H1 (cell line): Measurements from ENCODE around the gene FMNL1. TPM values are rescaled to one million over a fixed set of nuclear protein-coding genes. Genes with fewer than 3 reads are reported as not detected.

ENCODE experiments used
- CTCF ChIA-PET: fragments of 300-600 bp; sonication (Branson Sonifier 250); formaldehyde crosslinking; loops from one replicate; lab custom pipeline; 2021; ENCODE audit not compliant: partially characterized antibody; lab: Charles Lee
- POLR2A ChIA-PET: fragments of 300-600 bp; sonication (Branson Sonifier 250); formaldehyde crosslinking; loops from one replicate; lab custom pipeline; 2021; ENCODE audit warnings: inconsistent platforms; ENCODE audit not compliant: partially characterized antibody; lab: Charles Lee
- DNase-seq, 2 experiments: peaks; one replicate each; pipeline versions ENCODE4 v3.0.0 to v3.0.0-alpha.2; 2010 to 2022; ENCODE audit warnings: low spot score in 2 of 2, low read depth in 1 of 2, mixed read lengths in 1 of 2
- FAIRE-seq: peaks from 2 replicates; lab custom pipeline; 2011; peaks lifted over from hg19 to GRCh38; lab: Jason Lieb, UNC
- H2AFZ ChIP-seq: 2 replicates; pipeline ENCODE4 v1.8.1; 2012; ENCODE audit warnings: low read length, inconsistent platforms
- H2AK5ac ChIP-seq: 2 replicates; pipeline ENCODE4 v1.6.1; 2013; ENCODE audit warnings: low read depth, low read length
- H2BK120ac ChIP-seq: replicated peaks from 2 replicates; pipeline ENCODE3; 2013; ENCODE audit warnings: low read depth, low read length, inconsistent platforms
- H2BK12ac ChIP-seq: 2 replicates; pipeline ENCODE4 v1.6.1; 2013; ENCODE audit warnings: low read depth, low read length
- H2BK15ac ChIP-seq: 2 replicates; pipeline ENCODE4 v1.6.1; 2013; ENCODE audit warnings: low read length
- H2BK20ac ChIP-seq: 2 replicates; pipeline ENCODE4 v1.6.1; 2013; ENCODE audit warnings: low read length
- H2BK5ac ChIP-seq: 2 replicates; pipeline ENCODE4 v1.6.1; 2013; ENCODE audit warnings: low read depth, low read length
- H3K14ac ChIP-seq: 2 replicates; pipeline ENCODE4 v1.6.1; 2013; ENCODE audit warnings: inconsistent platforms; ENCODE audit not compliant: insufficient read length
- H3K18ac ChIP-seq: 2 replicates; pipeline ENCODE4 v1.6.1; 2013; ENCODE audit warnings: low read length; ENCODE audit errors: extremely low read depth
- H3K23ac ChIP-seq: 2 replicates; pipeline ENCODE4 v1.6.1; 2013; ENCODE audit warnings: inconsistent platforms; ENCODE audit not compliant: insufficient read length
- H3K23me2 ChIP-seq: 2 replicates; pipeline ENCODE4 v1.6.1; 2013; ENCODE audit warnings: low read depth, low read length
- H3K27ac ChIP-seq: 2 replicates; pipeline ENCODE4 v1.6.1; 2011; ENCODE audit warnings: low read depth, low read length, inconsistent platforms
- H3K27me3 ChIP-seq, 4 experiments: replicated peaks in 1 of 4; 1 replicate in 1 of 4; 2 replicates in 3 of 4; pipeline versions ENCODE4 v1.6.1 to v1.8.1; 2011 to 2013; ENCODE audit warnings: low read length in 3 of 4, mild to moderate bottlenecking in 3 of 4, inconsistent platforms in 2 of 4, mixed read lengths in 2 of 4, moderate library complexity in 1 of 4; ENCODE audit not compliant: control insufficient read depth in 3 of 4, insufficient read depth in 3 of 4; ENCODE audit errors: extremely low read depth in 1 of 4
- H3K36me3 ChIP-seq, 4 experiments: 2 replicates each; pipeline versions ENCODE4 v1.6.1 to v1.8.1; 2011 to 2013; ENCODE audit warnings: mild to moderate bottlenecking in 4 of 4, low read length in 3 of 4, moderate library complexity in 2 of 4, control low read depth in 1 of 4, inconsistent platforms in 1 of 4; ENCODE audit not compliant: insufficient read depth in 4 of 4, control insufficient read depth in 2 of 4
- H3K4ac ChIP-seq: replicated peaks from 2 replicates; pipeline ENCODE3; 2013; ENCODE audit warnings: low read length, low read depth, mixed read lengths, inconsistent platforms; ENCODE audit not compliant: insufficient read length
- H3K4me1 ChIP-seq, 4 experiments: replicated peaks in 1 of 4; 1 replicate in 1 of 4; 2 replicates in 3 of 4; pipeline versions ENCODE4 v1.6.1 to v1.8.1; 2011 to 2013; ENCODE audit warnings: low read length in 3 of 4, inconsistent platforms in 2 of 4, mixed read lengths in 1 of 4; ENCODE audit not compliant: insufficient read depth in 4 of 4, control insufficient read depth in 3 of 4
- H3K4me2 ChIP-seq, 2 experiments: 2 replicates each; pipeline versions ENCODE4 v1.6.1 to v1.8.1; 2011 to 2013; ENCODE audit warnings: low read depth in 2 of 2, low read length in 2 of 2, control low read depth in 1 of 2, inconsistent platforms in 1 of 2, mild to moderate bottlenecking in 1 of 2; ENCODE audit not compliant: insufficient read depth in 1 of 2
- H3K4me3 ChIP-seq, 4 experiments: fragments of 200-600, 300-600 bp in 1 of 4; sonication (generic), shearing (Covaris generic), sonication (Bioruptor Twin) in 1 of 4; 2 replicates each; pipeline versions ENCODE4 v1.5.1 to v1.8.1; 2011 to 2016; ENCODE audit warnings: low read length in 4 of 4, low read depth in 3 of 4, control low read depth in 2 of 4, inconsistent platforms in 2 of 4, mild to moderate bottlenecking in 2 of 4, mixed read lengths in 1 of 4, moderate library complexity in 1 of 4; ENCODE audit not compliant: insufficient read depth in 2 of 4; ENCODE audit errors: extremely low read depth in 1 of 4
- H3K56ac ChIP-seq: replicated peaks from 2 replicates; pipeline ENCODE3; 2013; ENCODE audit warnings: low read depth, mild to moderate bottlenecking, mixed read lengths, low read length, inconsistent platforms; ENCODE audit not compliant: insufficient read length
- H3K79me1 ChIP-seq: 2 replicates; pipeline ENCODE4 v1.6.1; 2013; ENCODE audit warnings: low read depth, low read length, control low read depth
- H3K79me2 ChIP-seq, 2 experiments: 2 replicates each; pipeline versions ENCODE4 v1.6.1 to v1.8.1; 2012 to 2013; ENCODE audit warnings: low read length in 2 of 2, mild to moderate bottlenecking in 2 of 2, inconsistent platforms in 1 of 2; ENCODE audit not compliant: insufficient read depth in 2 of 2, control insufficient read depth in 1 of 2
- H3K9ac ChIP-seq, 4 experiments: replicated peaks in 1 of 4; 1 replicate in 1 of 4; 2 replicates in 3 of 4; pipeline versions ENCODE4 v1.6.1 to v1.8.1; 2011 to 2013; ENCODE audit warnings: low read depth in 3 of 4, low read length in 3 of 4, control low read depth in 2 of 4, mild to moderate bottlenecking in 2 of 4, moderate library complexity in 2 of 4, inconsistent platforms in 1 of 4; ENCODE audit errors: extremely low read depth in 1 of 4
- H3K9me3 ChIP-seq, 2 experiments: 2 replicates each; pipeline versions ENCODE4 v1.6.1 to v1.8.1; 2012 to 2013; ENCODE audit warnings: mild to moderate bottlenecking in 2 of 2, moderate library complexity in 2 of 2, control low read depth in 1 of 2, inconsistent platforms in 1 of 2, low read depth in 1 of 2, low read length in 1 of 2, mixed read lengths in 1 of 2; ENCODE audit not compliant: insufficient read depth in 2 of 2
- H4K20me1 ChIP-seq, 2 experiments: replicated peaks in 1 of 2; 2 replicates each; pipeline versions ENCODE3 to v1.8.1; 2011 to 2013; ENCODE audit warnings: inconsistent platforms in 2 of 2, low read length in 2 of 2, mild to moderate bottlenecking in 1 of 2; ENCODE audit not compliant: insufficient read depth in 2 of 2, control insufficient read depth in 1 of 2
- H4K5ac ChIP-seq: 2 replicates; pipeline ENCODE4 v1.6.1; 2013; ENCODE audit warnings: low read length, low read depth, mixed read lengths, inconsistent platforms; ENCODE audit not compliant: insufficient read length
- H4K8ac ChIP-seq: 2 replicates; pipeline ENCODE4 v1.8.0; 2013; ENCODE audit warnings: mild to moderate bottlenecking, moderate library complexity, low read length, inconsistent platforms; ENCODE audit not compliant: insufficient read depth; ENCODE audit errors: extremely low read depth
- H4K91ac ChIP-seq: replicated peaks from 2 replicates; pipeline ENCODE3; 2013; ENCODE audit warnings: low read length, mixed read lengths, inconsistent platforms; ENCODE audit not compliant: insufficient read length
- CREB1 ChIP-seq: IDR thresholded peaks from 2 replicates; pipeline ENCODE4 v1.6.1; 2012; ENCODE audit warnings: inconsistent platforms
- CTCF ChIP-seq, 3 experiments: IDR thresholded peaks; 1 replicate in 2 of 3; 2 replicates in 1 of 3; pipeline versions ENCODE4 v1.5.1 to v1.6.1; 2011; ENCODE audit warnings: low read length in 3 of 3, mild to moderate bottlenecking in 3 of 3, inconsistent platforms in 2 of 3, low read depth in 1 of 3, moderate library complexity in 1 of 3; ENCODE audit not compliant: insufficient read depth in 1 of 3; ENCODE audit errors: control extremely low read depth in 1 of 3
- GABPA ChIP-seq: IDR thresholded peaks from 2 replicates; pipeline ENCODE4 v1.6.1; 2011; ENCODE audit warnings: mild to moderate bottlenecking, low read length, moderate library complexity, borderline replicate concordance; ENCODE audit not compliant: insufficient read depth
- MAFK ChIP-seq: IDR thresholded peaks from 2 replicates; pipeline ENCODE4 v1.6.1; 2012; ENCODE audit warnings: low read depth, mild to moderate bottlenecking, improper control_type of control experiment, low read length
- SIRT6 ChIP-seq: IDR thresholded peaks from one replicate; pipeline ENCODE4 v1.7.1; 2012; ENCODE audit warnings: low read length, inconsistent platforms
- USF2 ChIP-seq: IDR thresholded peaks from 2 replicates; pipeline ENCODE4 v1.6.1; 2011; ENCODE audit warnings: low read length, improper control_type of control experiment
- WGBS, 2 experiments: shearing (Covaris generic) in 1 of 2; methylation state at CpG; one replicate each; pipeline versions ENCODE4 v1.1.6 to v1.1.7; 2013 to 2015; ENCODE audit warnings: low lambda C conversion rate in 2 of 2, mixed read lengths in 2 of 2, inconsistent platforms in 1 of 2, low coverage in 1 of 2, missing lambda C conversion rate in 1 of 2; ENCODE audit not compliant: insufficient replicate concordance in 2 of 2, insufficient coverage in 1 of 2, insufficient read length in 1 of 2; ENCODE audit errors: extremely low coverage in 1 of 2, missing lambda C conversion rate in 1 of 2; 5-methylcytosine and 5-hydroxymethylcytosine counted together
- polyA plus RNA-seq, 7 experiments: library from polyadenylated mRNA; depleted of rRNA in 3 of 7; stranded (reverse) in 5 of 7; unstranded in 2 of 7; fragments of >200 nt in 5 of 7; fragments of 200-250 nt in 2 of 7; gene quantifications; 1 replicate in 5 of 7; 2 replicates in 1 of 7; 4 replicates in 1 of 7; pipeline versions ENCODE4 v1.2.1 to v1.2.3, GENCODE V29; 2011 to 2013; ENCODE audit warnings: missing spikeins in 2 of 7, mixed read lengths in 2 of 7
- total RNA-seq: library from RNA; stranded (reverse); fragmentation: NEBNext Ultra II Directional; extraction: Animal tissue kit (Norgen Biotek cat#: 25700); gene quantifications from 2 replicates; pipeline ENCODE4 v1.2.1, GENCODE V29; 2021

The FMNL1 gene
- total and polyA plus RNA-seq, 2 of the 8 experiments (the other 6 are each of a cell fraction or from before 2014, with no cell fraction given) = 2.5 to 8.6 TPM

DNA sequence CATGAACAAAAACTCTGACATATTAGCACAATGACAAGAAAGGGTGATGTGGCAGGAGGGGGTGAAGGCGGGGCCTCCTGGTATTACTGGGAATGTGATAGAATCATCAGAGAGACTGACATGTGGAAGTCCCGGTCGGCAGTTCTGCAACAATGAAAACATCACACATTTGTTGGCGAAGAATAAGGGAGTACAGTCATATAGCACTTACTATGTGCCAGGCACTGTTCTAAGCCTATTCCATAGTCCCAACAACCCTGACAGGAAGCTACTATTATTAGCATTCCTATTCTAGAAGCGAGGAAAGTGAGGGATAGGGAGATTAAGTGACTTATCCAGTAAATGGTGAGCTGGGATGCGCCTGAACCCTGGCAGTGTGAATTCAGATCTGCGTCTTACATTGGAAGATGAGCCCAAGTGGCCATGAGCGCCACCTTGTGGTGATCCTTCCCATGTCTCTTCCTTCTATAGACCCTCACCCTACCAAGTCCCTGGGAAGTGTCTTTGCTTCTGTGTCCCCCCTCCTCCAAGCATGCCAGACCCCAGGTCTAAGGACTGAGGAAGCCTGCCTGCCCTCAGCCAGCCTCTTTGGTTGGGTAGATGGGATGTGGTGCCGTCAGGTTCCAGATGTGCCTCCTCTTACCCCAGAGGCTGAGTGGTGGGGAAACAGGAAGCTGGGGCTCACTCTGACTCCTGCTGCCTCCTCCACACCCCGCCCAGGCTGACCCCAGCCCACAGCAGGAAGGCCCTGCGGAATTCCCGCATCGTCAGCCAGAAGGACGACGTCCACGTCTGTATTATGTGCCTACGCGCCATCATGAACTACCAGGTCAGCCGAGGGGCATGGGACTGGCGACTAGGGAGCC is 14.0 kb downstream of the FMNL1 start:
- Histone ChIP-seq H3K27me3 (peaks cover 0 to 26% (median 12%) of the 10 kb centered on the region in 4 experiments; a peak in 6 of 7 replicates), H3K79me1 (no peaks in the 10 kb centered on the region), H3K27ac (no peak overlapping the region), H3K23me2 (peaks cover 2% of the 10 kb centered on the region; the same call in 1 of the 2 replicates), H3K56ac (no peak overlapping the region), H2BK120ac (no peak overlapping the region), H3K14ac (no peak overlapping the region), H3K4ac (no peak overlapping the region), H3K9ac (no peak overlapping the region), H2AK5ac (no peak overlapping the region), H3K23ac (no peak overlapping the region), H4K20me1 (peaks cover 0 to 3% of the 10 kb centered on the region in 2 experiments), H4K5ac (no peak overlapping the region), H3K36me3 (no peaks in the 10 kb centered on the region), H2BK5ac (peak overlapping the region; percentile 26; the same call in 1 of the 2 replicates), H3K4me2 (peak overlapping the region; percentile 7 to 36; a peak in 2 of 4 replicates), H3K18ac (peak overlapping the region; percentile 57; the same call in 1 of the 2 replicates), H2BK12ac (peak overlapping the region; percentile 20; the same call in 1 of the 2 replicates), H3K4me1 (peaks cover 3 to 20% (median 10%) of the 10 kb centered on the region in 4 experiments), H4K8ac (peak overlapping the region; percentile 41; the same call in 1 of the 2 replicates), H3K9me3 (no peaks in the 10 kb centered on the region), H3K4me3 (0 out of 8 replicates have a peak overlapping the region, but pooled peaks of 1 of the 4 experiments have one; percentile 12), H2BK15ac (no peak overlapping the region; the same call in none of the 2 replicates), H2AFZ (no peak overlapping the region), H2BK20ac (peak overlapping the region; percentile 22; the same call in 1 of the 2 replicates), H3K79me2 (no peaks in the 10 kb centered on the region), H4K91ac (no peak overlapping the region)
- DNase-seq (peak; percentile 80 to 92), FAIRE-seq (peak; percentile 83)
- CTCF ChIA-PET = interaction anchor here (0.6 to 22.1 kb wide), 39 partner anchors 13 to 399 kb away, joined by 3 to 362 read pairs (median 4); partner anchors contain the start of genes ACBD4, FMNL1, HEXIM1 and SPATA32
- WGBS, 2 experiments = 47% methylated on average over 20 of the region's 20 CpGs; no CpG with 5 or more reads in 1 of the 2 experiments
- POLR2A ChIA-PET = interaction anchor here (0.7 to 2.3 kb wide), 7 partner anchors 10 to 162 kb away, joined by 3 to 10 read pairs (median 4); partner anchors contain the start of gene HEXIM1
- peak; percentile 47; the same call in 1 of the 2 replicates for TF ChIP-seq GABPA
- peak; percentile 81 to 95 (median 82) for TF ChIP-seq CTCF (IDR thresholded peaks at IDR 0.05; ENCODE audit: control extremely low read depth in 1 of 3, insufficient read depth in 1 of 3, low read depth in 1 of 3, low read length in 3 of 3)
- no peak for TF ChIP-seq SIRT6
- TF ChIP-seq USF2 = peak; percentile 40; the same call in 1 of the 2 replicates
- TF ChIP-seq CREB1 = 0 out of 2 replicates have a peak, but pooled peaks have one; percentile 7
- no peak for TF ChIP-seq MAFK
